Left colon (tissue), 2 donors: ENCODE measurements around the gene OR2AT4. TPM values are rescaled to one million over a fixed set of nuclear protein-coding genes. Genes with fewer than 3 reads are reported as not detected.

ENCODE experiments used
- ATAC-seq: fragments of 200-7000 bp; cut with Tn5 transposase; one replicate; pipeline ENCODE4 v1.9.1; 2020; ENCODE audit warnings: mild to moderate bottlenecking, moderate library complexity
- DNase-seq, 2 donors: peaks; one replicate each; pipeline ENCODE4 v3.0.0-alpha.2; 2020
- intact Hi-C, 2 donors: fragments of 100-400 bp; cut with DNase I in 1 of 2; cut with micrococcal nuclease in 1 of 2; formaldehyde crosslinking; loops; one replicate each; pipeline versions ENCODE4 v1.11.2 to v1.14.0; 2022; cut with DNase I, micrococcal nuclease
- long read RNA-seq: library from polyadenylated mRNA; unstranded; transcript quantifications from one replicate; pipeline ENCODE4 v2.0.0, GENCODE V29; 2021
- total RNA-seq, 2 donors: library from RNA; stranded (reverse); fragmentation: NEBNext Ultra II Directional; extraction: Animal tissue kit (Norgen Biotek cat#: 25700); gene quantifications; one replicate each; pipeline ENCODE4 v1.2.1, GENCODE V29; 2021
- donor health status: DM: no; HTN: no; CAD: no.
- donor health status: DM: yes; HTN: yes; CAD: no.

OR2AT4 gene
- not detected for total RNA-seq
- long read RNA-seq, result 0 reads

DNA sequence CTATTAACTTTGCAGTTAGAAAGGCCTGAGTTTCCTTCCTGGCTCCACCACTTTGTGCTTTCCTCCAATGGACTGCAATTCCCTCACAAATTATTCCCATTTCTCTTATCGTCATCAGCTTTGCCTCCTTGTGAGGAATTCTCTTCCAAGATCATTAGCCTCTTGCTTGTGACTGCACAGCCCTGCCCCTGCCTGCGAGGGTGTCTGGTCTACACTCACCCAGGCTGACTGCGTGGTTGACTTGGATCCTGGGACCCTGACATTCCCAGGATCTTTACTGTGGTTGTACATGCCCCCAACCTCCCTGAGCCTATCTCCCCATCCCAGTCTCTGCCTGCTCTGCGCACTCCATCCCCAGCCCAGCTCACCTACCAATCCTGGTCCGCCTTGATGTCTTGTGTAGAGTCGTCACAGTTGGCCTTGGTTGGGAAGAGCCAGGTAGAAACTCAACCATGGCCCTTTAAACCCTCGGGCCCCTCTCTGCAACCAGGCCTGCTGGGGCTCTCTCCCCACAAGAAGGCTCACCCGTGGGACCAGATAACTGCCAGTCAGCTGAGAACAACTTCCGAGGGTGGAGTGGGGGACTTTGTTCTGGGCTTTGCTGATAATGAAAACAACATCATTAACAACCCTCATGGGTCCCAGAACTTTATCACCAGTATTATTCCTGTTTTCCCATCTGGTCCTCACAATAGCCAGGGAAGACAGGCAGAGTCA lies at the start of gene OR2AT4:
Gene OR2AT4, minus strand, starts transcription at position 421 of the 717 bp plus-strand sequence.
- DNase-seq (no peak), ATAC-seq (no peak)
- intact Hi-C loops, result no loop called here

DNA sequence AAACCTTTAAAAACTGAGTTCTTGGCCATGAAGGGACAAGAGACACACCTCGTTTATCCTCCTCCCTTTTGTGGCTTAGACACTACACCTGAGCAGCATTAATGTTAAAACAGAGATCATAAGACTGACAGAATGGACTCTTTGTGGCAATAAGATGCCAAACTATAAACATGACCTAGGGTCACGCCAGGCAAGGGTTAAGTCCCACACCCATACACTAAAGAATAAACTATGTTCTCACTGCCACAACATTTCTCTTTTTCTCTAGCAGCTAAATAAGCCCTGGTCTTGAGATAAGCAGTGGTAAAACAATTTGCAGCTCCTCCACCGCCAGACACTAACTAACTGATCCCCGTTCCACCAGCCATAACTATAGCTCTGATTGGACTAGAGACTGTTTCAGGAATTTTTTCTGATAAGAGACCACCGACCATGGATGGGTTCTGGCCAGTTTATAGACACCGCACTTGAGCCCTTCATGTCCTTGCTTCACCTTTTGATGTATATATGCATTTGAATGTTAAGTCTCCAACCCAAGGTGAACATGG lies 49.4 kb upstream of the OR2AT4 start:
- intact Hi-C loops, result loop anchor here (2.0 to 10.0 kb wide), 2 partner anchors 59 kb away; no protein-coding TSS in a partner anchor
- DNase-seq (no peak), ATAC-seq (peak; percentile 56)

DNA sequence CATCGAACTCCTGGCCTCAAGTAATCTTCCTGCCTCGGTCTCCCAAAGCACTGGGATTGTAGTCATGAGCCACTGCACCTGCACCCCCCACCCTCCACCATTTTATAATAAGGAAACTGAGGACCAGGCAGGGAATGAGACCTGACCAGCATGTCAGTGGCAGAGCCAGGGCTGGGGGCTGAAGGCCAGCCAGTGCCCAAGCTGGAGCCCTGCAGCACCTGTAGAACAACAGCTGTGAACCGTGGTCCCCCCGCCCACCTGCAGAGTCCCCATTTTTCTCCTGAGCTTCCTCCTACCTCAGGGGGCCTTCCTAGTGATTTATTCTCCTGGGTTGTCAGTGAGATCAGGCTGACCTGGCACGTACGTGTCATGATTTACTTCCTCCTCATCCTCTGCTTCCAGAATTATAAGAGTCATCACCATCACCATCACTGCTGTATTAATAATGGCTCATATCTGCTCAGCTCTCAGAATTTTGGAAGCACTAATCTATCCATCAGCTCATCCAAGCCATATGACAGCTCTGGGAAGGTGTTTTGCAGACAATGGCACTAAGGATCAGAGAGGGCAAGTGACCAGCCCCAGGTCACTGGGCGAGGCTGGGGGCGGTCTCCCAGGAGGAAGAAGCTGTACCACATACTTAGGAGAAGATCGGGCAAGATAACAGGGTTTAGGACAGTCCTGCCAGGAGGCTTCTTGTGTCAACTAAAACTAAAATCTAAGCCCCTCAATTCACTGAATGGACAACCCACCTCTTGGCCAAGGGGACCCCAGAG lies 48.7 kb upstream of the OR2AT4 start:
- ATAC-seq, result no peak
- intact Hi-C loops, result loop anchor here (2.0 to 10.0 kb wide), 2 partner anchors 59 kb away; no protein-coding TSS in a partner anchor
- no peak for DNase-seq

DNA sequence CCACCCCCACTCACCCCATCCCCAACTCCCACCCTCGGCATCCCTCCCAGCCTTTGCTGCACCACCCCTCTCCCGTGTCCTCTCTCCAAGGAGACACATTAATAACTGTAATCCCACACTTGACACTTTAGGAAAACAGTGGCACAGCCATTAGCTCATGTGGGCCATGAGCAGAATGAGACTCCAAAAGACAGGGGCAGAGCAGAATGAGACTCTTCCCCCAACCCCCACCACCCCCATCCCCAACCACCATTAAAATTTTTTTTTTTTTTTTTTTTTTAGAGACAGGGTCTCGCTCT lies 48.0 kb upstream of the OR2AT4 start:
- DNase-seq (no peak), ATAC-seq (no peak)
- intact Hi-C loops, result loop anchor here (2.0 to 10.0 kb wide), 4 partner anchors 60 to 103 kb away; partner anchors contain the start of gene TPBGL (in 1 of the 2)

DNA sequence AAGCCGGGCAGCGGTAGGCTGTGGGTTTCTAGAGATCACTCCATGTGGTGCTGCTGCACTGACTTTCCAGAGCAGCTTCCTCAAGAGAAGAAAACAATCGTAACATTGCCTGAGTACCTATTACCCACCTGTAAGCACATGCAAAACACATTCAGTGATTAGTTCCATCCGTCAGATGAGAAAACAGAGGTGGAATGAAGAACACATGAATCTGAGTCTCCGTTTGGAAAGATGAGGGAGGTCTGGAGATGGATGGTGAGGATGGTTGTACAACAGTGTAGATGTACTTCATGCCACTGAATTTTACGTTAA lies 46.7 kb upstream of the OR2AT4 start:
- no peak for DNase-seq
- intact Hi-C loops, result loop anchor here (5.0 to 10.0 kb wide), 3 partner anchors 61 to 104 kb away; partner anchors contain the start of gene TPBGL (in 1 of the 2)
- ATAC-seq, result no peak

DNA sequence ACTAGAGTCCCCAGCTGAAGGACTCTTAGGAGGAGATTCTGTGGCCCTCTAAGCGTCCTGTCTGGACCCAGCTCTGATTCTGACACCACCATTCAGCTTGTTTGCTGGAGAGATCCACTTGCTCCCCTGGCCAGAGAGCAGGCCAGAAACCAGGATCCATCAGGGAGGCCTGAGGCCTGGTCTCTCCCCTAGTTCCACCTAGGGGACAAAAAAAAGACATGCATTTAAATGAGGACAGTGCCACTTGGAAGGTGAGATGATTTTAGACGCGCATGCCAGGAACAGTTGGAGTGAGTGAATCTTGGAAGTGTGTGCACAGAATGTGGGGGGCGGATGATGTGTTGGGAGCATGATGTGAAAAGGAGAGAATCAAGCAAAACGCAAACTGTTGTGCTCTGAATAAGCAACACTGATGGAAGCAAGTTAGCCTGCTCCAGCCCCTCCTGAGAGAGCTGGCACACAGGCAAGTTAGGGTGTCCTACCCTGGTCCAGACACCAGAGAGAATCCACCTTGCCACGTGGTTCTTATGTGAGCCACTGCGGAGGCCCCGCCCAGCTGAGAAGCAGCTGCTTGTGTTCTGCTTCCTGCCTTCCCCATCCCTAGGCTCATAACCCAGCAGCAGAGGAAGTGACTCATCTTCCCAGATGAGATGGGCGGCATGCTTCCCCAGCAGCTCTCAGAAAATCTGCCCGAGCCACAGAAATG lies 46.2 kb upstream of the OR2AT4 start:
- ATAC-seq, result peak; percentile 70
- intact Hi-C loops, result loop anchor here (5.0 to 10.0 kb wide), 3 partner anchors 62 to 104 kb away; partner anchors contain the start of gene TPBGL (in 1 of the 2)
- peak; percentile 76 to 80 for DNase-seq

DNA sequence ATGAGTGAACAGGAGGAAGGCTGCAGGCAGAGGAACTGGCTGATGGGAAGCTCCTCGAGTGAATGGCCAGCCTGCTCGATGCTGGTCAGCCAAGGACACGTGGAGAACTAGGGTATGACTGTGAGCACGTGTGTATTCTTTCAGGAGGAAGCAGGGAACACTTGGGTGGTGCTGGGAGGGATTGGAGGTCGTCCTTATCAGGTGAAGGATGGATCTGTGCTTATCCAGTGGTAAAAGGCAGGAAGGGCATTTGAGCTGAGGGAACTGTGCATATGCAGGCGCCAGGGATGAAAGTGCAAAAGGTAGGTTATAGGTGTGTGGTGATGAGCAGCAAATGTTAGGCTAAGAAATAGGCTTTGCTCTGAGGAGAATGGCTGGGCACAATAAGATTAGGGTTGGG lies 44.5 kb upstream of the OR2AT4 start:
- intact Hi-C loops, result loop anchor here (5.0 to 10.0 kb wide), 3 partner anchors 64 to 106 kb away; partner anchors contain the start of gene TPBGL (in 1 of the 2)
- no peak for ATAC-seq
- no peak for DNase-seq

DNA sequence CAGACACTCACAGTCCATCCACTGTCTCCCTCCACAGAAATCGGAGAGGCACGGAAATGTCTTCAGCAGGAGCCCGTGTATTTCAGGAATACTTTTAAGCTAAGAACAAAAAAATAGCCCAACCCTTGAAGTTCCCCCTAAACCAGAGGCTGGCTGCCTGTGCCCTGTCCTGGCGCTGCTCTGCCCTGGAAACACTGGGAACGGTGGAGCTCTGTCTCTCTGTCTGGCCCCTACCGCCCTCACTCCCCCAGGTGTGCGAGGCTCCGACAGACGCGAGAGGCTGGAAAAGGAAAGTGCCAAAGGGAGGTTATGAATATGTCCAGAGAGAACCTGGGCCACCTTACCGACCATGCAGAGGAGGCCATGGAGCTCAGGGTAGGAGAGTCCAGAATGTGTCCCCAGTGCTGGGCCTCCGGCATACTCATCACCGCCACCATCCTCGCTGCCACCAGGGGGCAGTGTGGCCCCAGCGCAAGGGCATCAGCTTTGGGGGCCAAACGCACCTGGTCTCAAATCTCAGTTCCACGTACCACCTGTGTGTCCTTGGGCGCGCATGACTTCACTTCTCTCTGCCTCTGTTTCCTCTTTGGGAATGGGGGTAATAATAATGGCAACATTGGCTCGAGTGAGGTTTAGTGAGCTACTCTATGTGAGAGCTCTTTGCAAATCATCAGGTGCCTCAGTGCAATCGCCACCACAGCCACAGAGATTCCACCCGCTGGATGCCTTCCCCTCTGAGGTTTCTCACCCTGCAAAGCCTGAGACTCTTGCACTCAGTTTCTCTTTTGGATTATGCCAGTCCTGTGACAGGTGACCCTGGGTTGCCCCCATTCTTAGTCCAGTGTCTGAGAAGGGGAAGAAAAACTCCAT lies 43.8 kb upstream of the OR2AT4 start:
- DNase-seq (peak in 1 of 2 donors; percentile 80), ATAC-seq (peak; percentile 65)
- intact Hi-C loops, result loop anchor here (5.0 to 10.0 kb wide), 3 partner anchors 64 to 107 kb away; partner anchors contain the start of gene TPBGL (in 1 of the 2)

DNA sequence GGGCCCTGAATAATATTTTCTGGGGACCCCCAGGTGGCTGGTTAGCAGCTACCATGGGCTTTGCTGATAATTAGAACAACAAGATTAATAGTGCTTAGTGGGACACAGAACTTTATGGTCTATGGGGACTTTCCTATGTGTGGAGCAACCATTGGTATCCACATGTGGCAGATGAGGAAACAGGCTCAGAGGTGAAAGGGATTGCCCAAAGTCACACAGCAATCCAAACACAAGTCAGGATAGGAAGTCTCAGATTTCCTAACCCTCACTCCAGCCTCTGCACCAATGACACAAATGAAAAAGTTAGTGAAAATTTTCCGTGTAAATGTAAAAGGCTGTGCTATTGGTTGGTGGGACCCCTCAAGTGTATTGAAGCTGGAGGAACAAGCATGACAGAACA lies 39.0 kb upstream of the OR2AT4 start:
- intact Hi-C loops, result no loop called here
- no peak for DNase-seq
- ATAC-seq, result no peak

DNA sequence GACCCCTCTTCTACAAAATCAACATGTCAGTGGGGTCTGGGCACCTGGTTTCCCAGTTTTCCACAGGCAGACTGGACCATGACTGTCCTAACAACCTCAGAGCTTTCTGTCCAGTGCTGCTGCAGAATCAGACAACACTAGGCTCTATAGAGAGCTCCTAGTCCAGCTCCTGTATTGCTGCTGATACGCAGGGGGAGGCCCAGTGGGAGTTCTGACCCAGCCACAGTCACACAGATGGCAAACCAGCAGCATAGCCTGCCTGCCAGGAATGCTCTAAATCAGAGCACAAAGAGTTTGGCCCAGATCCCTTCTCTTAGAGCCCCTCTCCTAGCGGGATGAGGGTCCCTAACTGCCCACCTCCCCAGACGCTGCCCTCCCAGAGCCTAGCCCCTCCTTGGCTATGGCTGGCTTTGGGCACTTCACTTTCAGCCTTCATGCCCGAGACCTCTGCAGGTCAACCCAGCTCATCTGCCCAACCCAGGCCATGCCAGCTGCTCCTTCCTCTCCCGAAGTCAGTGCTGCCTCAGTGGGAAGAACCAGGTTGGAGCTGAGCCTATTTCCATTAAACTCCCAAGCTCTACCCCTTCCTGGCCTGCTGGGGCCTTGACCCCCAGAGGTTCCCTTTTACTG lies 38.5 kb upstream of the OR2AT4 start:
- DNase-seq, result no peak
- no peak for ATAC-seq
- intact Hi-C loops, result no loop called here

DNA sequence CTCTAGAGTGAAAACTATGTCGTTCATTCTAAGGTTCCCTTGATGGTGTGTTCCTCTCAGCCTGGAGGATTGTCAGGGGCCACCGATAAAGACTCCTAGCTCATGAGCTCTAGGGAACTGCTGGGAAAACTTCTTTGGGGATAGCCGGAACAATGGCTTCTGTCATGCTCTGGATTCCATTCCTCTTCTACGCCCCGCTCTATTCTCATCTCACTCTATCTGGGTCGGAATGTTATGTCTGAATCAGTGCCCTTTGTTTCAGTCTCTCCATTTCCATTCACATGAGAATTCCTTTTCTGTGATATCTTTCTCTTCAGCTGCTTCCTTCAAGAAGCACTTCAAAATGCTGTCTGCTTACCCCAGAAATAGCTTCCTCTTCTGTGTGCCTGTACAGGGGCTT lies 37.3 kb upstream of the OR2AT4 start:
- no peak for ATAC-seq
- DNase-seq, result no peak
- intact Hi-C loops, result no loop called here

DNA sequence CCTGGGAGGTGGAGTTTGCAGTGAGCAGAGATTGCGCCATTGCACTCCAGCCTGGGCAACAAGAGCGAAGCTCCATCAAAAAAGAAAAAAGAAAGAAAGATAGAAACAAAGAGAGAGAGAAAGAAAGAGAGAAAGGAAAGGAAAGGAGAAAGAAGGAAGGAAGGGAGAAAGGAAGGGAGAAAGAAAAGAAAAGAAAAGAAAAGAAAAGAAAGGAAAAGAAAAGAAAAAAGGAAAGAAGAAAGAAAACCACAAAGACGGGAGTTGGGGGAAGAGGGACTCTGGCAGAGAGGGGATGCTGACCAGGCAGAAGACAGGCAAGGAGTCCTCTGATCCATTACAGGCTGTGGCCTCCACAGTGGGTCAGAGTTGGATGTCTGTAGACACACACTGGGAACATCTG lies 35.4 kb upstream of the OR2AT4 start:
- ATAC-seq (no peak), DNase-seq (no peak)
- intact Hi-C loops, result no loop called here

DNA sequence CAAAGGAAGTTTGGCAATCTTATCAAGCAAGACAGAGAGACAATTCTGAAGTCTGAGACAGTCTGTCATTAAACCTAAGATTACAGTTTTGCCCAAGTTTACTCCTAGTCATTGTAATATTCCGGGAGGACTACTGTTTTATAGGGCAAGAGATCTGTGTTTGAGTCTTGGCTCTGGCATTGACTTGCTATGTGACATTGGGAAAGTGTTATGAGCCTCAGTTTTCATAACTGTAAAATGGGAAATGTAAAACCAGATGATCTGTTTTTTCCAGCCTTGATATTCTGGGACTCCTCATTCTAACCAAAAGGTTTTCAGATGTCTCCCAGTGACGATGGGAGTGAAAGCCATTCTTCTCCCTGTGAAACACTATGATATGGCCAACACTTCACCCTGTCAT lies 29.9 kb upstream of the OR2AT4 start:
- intact Hi-C loops, result no loop called here
- DNase-seq (no peak), ATAC-seq (no peak)

DNA sequence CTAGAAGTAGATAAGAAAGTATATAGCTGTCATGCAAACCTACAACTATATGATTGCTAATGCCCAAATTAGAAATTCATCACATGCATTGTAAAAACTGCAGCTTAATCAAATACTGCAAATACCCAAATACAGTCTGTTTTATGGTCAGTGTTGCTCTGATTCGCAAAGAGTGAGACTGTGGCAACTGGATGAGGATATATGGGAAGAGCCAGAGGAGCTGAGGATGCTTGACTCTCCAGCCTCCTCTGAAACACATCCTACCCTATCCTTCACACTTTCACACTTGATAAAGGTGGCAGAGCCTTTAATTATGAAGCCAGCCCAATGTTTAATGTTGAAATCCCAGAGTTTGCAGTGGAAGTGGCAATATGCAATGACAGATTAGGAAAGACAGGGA lies 21.9 kb upstream of the OR2AT4 start:
- no peak for DNase-seq
- ATAC-seq, result no peak
- intact Hi-C loops, result no loop called here

DNA sequence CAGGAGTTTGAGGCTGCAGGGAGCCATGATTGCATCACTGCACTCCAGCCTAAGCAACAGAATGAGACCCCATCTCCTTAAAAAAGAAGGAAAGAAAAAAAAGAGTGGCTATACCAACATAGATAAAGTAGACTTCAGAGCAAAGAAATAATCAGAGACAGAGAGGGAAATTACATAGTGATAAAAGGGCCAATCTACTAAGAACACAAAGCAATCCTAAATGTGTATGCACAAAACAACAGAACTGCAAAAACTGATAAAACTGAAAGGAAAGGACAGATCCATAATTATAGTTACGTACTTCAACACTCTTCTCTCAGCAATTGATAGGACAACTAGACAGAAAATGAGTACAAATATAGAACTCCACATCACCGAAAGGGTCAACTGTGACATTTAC lies 17.8 kb upstream of the OR2AT4 start:
- DNase-seq (no peak), ATAC-seq (no peak)
- intact Hi-C loops, result no loop called here

DNA sequence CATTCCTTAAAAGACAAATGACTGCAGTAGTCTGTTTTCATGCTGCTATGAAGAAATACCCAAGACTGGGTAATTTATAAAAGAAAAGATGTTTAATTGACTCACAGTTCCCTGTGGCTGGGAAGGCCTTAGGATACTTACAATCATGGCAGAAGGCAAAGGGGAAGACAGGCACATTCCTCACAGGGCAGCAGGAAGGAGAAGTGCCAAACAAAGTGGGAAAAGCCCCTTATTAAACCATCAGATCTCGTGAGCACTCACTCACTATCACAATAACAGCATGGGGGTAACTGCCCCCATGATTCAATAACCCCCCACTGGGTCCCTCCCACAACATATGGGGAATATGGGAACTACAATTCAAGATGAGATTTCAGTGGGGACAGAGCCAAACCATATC lies 16.4 kb upstream of the OR2AT4 start:
- ATAC-seq, result no peak
- DNase-seq, result no peak
- intact Hi-C loops, result no loop called here

DNA sequence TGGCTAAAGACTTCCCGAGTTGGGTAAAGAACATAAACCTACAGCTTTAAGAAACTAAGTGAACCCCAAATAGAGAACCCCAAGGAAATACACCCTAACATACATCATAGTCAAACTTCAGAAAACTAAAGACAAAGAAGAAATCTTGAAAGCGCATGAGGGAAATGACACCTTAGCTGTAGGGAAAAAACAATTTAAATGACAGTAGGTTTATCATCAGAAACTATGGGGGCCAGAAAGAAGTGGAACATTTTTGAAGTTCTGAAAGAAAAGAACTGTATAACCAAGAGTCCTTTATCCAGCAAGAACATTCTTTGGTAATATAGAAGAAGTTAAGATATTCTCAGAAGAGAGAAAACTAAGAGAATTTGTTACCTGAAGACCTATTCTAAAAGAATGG lies 15.5 kb upstream of the OR2AT4 start:
- intact Hi-C loops, result no loop called here

DNA sequence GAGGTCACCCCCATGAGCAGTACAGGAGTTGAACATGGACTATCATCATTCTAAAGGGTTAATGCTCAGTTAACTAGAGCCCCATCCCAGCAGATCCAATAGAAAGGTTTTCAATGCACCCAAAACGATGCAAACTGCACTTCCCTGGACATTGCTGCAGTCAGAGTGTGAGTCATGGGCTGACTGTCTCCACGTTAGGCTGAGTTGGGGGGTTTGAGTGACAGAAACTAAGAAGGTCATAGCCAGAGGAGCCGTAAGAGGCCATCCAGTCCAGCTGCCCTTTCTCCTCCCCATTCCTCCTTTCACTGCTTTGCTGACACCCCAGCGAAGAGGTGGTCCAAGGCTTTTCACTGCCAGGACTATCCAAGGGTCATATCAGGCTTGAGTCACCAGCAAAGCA lies 10.5 kb upstream of the OR2AT4 start:
- ATAC-seq (no peak), DNase-seq (no peak)
- intact Hi-C loops, result no loop called here

More for the DNA sequence above, 15.5 kb upstream of the OR2AT4 start:
- DNase-seq, result no peak
- no peak for ATAC-seq
